NB4 (cell line): ENCODE measurements around the gene SH3GL1.

Experiments used
- CTCF ChIP-seq: IDR thresholded peaks from one replicate; pipeline ENCODE4 v1.5.1; 2012; ENCODE audit warnings: low read depth, low read length
- MYC ChIP-seq: IDR thresholded peaks from 2 replicates; pipeline ENCODE4 v1.6.1; 2011; ENCODE audit warnings: low read depth, low read length
- POLR2A ChIP-seq: IDR thresholded peaks from 2 replicates; pipeline ENCODE4 v1.6.1; 2011; ENCODE audit warnings: mild to moderate bottlenecking; ENCODE audit not compliant: insufficient read length; ENCODE audit errors: extremely low read depth

GRCh38 chr19:4393947-4394590 is 6.3 kb downstream of the SH3GL1 start:
- TF ChIP-seq CTCF: no peak
- TF ChIP-seq POLR2A: no peak
- TF ChIP-seq MYC: no peak
